GM18511 (cell line): ENCODE measurements around the gene CDH1.

ENCODE experiments used
- ATAC-seq: cut with Tn5 transposase; IDR thresholded peaks from one replicate; pipeline ENCODE4 v1.9.1; 2021; ENCODE audit warnings: mild to moderate bottlenecking, moderate library complexity; ENCODE audit not compliant: unreplicated experiment

The CDH1 gene

DNA sequence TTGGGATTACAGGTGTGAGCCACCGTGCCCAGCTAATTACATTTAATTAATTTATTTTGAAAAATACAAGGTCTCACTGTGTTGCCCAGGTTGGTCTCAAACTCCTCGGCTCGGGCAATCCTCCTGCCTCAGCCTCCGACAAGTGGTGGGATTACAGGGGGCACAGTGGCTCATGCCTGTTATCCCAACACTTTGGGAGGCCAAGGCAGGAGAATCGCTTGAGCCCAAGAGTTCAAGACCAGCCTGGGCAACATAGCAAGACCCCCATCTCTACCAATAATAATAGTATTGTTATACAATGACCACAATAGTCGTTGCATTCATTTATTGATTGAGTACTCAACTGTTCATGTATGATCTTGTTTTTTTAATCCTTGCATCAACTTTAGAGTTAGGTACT lies 22.0 kb downstream of the CDH1 start:
- no peak for ATAC-seq

DNA sequence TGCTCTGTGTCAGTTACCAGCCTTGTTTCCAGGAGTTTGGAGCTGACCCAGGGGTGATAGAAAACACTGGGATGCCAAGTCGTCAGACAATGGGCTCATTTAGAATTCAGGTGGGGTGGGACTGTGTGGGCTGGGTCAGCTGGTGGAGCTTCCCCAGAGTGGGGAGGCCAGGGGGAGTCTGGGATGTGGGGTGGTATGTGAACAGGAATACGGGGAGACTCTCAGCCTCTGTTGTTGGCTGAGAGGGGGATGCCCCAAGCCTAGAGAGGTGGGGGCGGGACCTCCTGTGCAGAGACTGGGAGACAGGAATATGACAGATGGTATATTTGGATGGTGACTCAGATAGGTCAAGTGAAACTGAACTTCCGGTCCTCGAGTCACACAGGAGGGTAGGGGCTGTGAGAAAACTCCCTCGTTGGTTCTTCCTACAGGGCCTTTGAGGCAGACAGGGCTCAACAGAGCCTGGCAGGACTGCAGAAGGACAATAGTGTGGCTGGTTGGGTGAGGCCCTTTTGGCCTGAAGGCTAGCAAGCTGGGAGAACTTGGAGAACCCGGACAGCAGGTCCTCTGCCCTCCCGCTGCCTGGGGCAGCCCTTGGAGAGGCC lies 23.7 kb downstream of the CDH1 start:
- peak; percentile 62 for ATAC-seq

DNA sequence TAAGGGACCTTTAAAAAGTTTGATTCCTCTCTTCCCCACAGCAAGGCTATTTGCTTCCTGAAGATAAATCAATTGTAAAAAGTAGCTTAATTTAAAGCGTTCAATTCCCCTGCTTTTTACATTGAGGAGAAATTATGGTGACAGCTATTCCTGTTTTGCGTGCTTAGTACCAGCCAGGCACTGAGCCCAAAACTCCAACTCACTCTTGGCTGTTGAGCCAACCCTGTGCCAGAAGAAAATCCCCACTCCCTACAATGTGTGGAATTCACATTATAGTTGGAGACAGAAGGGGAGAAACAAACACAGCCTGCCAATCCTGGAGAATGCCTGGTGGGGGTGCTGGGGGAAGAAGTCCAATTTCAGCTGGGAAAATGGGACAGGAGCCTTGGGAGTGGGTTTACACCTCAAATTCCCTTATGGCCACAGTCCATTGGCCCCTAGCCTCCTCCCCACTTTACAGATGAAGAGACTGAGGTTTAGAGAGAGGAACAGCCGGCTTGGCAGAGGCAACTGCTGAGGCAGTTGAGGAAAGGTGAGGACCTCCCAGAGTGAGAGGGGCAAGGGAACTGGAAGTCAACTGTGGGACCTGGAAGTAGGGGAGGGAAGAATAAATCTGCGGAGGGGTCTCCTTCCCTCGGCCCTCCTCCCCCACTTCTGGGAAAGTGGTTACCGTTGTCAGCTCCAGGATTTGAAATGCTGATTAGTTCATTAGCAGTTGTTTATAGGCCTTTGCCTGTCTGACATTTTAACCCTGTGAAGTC lies 26.1 kb downstream of the CDH1 start:
- no peak for ATAC-seq

DNA sequence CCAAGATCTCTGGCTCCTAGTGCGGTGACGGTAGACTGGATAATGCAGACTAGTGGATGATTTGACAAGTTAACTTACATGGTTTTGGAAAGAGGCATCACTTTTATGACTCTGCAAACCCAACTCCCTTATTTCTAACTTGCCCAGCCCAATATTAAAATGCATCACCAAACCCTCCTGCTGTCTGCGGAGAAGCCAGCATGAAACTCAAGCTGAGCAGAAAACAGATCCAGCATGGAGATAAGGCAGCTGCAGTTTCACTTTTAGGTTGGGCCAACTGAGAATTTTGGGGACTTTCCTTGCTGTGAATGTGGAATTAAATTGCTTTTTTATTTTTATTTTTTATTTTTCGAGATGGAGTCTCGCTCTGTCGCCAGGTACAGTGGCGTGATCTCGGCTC lies 27.8 kb downstream of the CDH1 start:
- no peak for ATAC-seq

DNA sequence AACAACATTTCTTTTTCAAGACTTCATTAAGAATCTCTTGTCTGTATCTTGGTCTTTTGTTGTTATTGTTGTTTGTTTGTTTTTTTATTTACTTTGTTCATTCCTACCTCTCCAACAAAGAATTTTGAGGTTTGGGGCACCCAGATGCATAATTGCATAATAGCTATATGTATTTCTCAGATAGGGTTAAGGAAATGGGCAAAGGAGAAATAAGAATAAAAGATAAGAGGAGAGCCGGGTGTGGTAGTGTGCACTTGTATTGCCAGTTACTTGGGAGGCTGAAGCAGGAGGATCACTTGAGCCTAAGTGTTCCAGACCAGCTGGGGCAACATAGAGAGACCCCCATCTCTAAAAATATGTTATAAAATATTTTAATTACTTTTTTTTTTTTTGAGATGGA lies 30.5 kb downstream of the CDH1 start:
- no peak for ATAC-seq

DNA sequence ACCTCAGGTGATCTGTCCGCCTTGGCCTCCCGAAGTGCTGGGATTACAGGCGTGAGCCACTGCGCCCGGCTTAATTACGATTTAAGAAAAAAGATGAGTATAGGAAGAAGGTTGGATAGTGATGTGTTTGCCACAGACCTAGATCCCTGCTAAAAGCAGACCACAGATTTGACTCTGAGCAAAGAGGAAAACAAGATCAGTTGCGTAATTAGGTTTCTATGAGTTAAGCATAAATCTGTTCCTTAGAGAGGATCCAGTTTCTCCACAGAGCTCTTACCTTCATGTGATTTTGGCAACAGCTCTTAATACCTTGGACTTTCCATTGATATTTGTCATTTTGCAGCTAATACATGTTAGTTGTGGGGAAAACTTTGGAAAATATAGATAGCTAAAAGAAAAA lies 31.1 kb downstream of the CDH1 start:
- ATAC-seq, result no peak

DNA sequence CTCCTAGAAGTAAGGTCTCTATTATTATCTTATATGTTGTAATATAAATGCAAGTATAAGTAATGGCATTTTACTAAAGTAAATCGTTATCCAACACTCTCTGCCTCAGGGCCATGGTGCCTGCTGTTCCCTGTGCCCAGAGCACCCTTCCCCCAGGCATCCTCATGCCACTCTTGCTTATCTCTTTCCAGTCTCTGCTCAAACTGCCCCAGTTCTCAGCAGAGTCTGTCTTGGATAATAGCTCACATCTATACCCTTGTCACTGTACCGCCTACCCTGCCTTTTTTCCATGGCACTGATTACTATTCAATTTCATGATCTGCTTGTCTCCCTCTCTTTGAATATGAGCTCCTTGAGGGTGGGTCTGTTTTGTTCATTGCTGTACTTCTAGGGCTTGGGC lies 31.7 kb downstream of the CDH1 start:
- no peak for ATAC-seq

DNA sequence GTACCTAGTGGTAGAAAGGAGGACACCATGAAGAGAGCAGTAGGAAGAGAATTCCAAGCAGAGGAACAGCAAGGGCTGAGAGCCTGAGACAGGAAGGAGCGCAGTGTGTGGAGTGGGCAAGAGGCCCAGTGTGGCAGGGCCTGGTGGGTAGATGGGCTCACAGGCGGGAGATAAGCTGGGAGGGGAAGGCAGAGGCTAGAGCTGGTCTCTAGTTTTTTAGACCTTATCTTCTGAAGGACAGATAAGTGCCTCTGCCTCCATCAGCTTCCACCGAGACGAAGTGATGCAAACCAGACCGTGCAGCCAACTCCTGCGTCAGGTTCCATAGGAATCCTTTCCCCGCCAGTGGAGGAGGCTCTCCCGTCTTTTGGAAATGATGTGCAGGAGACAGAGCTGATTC lies 33.6 kb downstream of the CDH1 start:
- ATAC-seq, result no peak

DNA sequence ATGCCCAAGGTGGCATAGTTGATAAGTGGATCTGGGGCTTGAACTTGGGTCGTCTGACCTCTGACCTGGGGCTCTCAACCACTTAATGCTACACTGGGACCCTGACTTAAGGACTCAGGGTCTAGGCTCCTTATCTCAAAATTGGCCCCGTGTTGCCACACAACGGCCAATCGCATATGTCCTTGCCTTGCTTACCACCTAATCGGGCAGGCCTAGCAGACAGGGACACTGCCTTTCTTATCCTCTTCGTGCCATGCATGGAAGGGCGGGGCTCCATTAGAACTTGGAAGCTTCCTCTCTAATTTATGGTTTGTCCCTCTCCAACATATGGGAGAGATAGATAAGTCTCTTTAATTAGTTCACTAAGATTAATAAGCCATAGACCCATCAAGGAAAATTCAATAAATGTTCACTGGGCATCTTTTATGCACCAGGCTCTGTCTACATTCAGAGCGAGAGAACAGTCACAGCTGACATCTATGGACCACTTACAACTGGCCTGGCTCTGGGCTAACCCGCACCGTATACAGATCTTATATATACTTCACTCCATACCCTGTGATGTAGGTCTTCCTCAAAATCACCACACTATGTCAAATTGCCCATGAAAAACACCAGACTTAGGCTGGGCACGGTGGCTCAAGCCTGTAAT lies 35.1 kb downstream of the CDH1 start:
- no peak for ATAC-seq

DNA sequence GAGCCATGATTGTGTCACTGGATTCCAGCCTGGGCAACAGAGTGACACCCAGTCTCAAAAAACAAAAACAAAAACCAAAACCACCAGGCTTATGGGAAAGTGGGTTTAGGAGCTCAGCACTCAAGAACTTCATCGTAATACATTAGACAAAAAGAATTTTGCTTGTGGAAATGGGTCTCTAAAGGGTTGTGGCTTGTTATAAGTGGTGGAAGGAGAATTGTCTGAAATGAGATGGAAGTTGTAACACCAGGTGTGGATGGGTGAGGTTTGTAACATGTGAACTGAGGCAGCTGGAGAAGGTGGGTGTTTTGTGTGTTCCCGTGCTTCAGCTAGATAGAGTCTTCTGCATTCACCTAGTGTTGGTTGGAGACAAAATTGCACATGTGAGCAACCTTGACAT lies 35.8 kb downstream of the CDH1 start:
- ATAC-seq, result no peak

DNA sequence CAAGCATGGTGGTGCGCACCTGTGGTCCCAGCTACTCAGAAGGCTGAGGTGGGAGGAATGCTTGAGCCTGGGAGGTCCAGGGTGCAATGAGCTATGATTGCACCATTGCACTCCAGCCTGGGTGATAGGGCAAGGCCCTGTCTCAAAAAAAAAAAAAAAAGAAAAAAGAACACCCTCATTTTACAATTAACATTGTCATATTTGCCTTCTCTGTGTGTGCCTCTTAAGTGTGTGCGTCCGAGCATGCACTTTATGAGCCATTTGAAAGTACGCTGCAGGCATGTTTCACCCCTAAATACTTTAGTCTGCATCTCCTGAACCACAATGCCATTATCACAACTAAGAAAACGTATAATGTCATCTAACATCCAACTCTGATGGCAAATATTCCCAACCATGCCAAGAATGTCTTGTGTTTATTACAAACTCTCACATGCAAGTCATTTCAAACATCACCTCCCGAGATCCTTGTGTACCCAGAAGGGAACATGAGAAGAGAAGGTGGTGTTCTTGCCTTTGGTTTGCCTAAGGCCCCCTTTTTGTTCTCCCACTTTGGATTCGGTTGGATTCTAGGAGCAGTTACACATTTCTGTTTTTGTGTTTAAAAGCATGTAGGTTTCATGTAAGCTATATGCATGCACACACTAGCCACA lies 38.0 kb downstream of the CDH1 start:
- ATAC-seq, result no peak

DNA sequence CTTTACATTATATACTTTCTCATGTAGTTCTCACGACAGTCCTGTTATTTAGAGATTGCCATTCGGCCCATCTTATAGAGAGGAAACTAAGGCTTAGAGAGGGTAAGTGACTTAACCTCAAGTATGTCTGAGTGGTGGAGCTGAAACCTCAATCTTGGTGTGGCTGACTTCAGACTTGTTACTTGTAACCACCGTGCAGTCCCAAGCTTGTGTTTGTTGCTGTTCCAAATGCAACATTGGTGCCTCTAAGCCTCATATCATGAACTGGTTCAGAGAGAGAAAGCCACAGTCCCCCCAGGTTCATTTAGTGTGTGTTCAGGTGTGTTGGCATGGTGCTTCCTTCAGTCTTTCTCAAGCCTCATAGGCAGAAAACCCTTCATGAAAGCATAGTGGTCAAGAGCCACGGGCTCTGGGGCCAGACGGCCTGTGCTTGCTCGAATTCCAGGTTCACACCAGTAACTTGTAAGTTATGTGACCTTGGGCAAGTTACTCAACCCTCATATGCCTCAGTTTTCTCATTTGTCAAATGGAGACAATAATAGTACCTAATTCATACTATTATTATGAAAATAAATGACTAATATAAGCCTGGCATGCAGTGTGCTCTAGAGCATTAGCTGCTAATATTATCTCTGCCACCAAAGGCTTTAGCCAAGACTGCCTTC lies 39.9 kb downstream of the CDH1 start:
- ATAC-seq, result peak; percentile 81

DNA sequence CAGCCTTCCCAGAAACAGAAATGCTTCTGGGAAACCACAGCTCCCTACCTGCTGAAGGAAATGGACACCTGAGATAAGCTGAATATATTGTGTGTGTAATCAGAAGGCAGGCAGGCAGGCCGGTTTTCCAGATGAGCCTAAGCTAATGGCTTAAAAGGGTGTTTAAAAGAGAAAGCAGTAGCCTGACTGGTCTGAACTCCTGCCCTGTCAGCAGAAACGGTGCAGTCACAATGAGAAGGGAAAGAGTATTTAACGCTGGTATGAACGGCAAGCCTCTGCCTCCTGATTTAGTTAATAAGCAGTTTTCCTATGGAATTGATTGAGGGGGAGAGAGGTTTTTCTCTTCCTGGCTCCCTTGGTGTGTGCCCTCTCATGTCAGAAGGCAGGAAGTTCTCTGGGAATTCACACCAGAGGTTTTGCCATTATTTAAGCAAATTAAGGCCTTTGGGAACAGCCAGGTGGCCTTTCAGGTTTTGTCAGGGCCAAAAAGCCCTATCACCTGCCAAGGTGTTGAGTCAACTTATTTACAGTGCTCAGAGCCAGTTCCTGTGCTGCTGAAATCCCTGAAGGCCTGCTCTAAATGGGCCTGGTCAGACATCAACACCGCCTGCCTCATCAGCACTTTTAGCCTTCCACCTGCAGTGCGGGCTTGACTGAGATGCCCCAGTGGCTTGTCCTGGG lies 41.6 kb downstream of the CDH1 start:
- no peak for ATAC-seq

DNA sequence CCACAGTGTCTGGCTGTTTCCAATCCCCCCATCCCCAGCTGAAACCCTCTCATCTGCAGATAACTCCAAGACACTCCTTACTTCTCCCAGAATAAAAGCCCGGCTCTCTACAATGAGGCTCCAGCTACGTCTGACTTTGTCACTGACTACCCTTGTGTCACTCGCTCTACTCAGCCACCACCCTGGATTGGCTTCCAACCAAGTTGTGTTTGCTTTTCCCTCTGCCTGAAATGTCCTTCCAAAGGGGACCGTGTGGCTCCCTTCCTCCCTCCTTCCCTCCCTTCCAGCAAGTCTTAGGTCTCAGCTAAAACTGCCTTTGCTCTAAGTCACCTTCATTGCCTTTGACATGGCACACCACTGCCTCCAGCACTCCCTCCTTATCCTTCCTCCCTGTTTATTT lies 42.8 kb downstream of the CDH1 start:
- no peak for ATAC-seq

DNA sequence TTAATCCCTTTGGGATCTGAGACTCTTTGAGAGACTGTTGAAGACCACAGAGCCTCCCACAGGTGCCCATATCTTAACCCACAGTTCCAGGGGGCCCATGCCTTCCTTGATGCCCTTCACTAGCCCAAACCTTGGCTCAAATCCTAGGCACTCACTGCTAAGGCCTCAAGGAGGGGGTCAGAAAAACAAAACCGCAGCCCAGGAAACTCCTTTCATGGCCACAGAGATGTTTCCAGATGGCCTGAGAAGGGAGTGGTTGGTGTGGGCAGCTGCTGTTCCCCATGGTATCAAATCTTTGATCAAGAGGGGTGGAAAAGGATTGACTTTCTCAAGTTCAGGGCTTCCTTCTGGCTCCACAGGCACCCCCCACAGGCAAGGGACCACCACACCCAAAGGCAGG lies 44.7 kb downstream of the CDH1 start:
- no peak for ATAC-seq

DNA sequence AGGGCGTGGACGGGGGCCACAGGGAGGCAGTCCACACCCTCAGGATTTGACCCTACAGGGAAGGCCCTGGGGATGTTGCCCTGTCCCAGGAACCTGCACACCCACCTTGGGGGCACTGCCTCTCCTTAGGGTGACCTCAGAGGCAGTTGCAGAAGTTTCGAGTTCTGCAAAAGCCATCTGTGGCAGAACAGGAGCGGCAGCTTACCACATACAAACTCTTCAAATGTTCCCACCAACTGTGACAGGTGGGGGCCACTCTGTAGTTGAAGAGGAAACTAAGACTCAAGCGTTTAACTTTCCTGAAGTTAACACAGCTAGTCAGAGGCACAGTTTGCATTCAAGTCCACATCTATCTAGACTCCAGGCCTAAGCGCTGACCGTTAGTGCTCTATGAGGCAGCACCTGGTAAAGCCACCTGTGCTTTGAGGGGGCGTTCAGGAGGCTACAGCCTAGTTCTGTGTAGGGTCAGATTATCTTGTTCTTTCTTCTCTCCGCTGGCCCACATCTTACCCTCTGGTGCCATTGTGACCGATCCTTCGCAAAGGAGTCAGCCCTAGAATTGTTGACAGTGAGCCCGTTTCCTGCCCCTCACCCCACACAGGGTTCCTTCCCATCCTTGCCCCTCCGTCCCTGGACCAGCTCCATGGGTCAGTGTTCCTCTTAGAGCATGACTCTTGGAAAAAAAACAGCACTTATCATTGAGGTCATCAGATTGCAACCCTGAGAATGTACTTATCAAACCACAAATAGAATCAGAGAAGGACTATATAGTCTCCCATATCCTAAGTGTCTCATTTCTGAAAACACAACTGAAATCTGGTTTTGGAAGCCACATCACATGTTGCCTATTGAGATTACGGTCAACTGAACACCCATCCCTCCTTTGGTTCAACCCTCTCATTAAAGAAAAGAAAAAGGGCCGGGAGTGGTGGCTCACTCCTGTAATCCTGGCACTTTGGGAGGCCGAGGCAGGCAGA lies 45.4 kb downstream of the CDH1 start:
- peak; percentile 72 for ATAC-seq

DNA sequence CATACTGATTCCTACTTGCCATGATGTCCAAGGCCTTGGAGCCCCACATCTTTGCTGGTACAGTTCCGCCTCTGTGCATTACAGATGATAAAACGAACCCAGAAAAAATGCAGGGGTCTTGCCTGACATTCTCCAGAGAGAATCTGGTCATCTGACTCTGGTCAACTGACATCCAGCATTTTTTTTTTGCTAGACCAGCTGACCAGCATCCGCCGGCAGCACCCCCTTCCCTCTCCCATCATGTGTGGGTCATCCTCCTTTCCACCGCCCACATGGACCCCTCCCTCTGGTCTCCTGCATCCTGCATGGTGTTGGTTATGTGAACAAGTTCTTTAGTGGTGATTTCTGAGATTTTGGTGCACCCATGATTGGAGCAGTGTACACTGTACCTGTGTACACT lies 47.1 kb downstream of the CDH1 start:
- no peak for ATAC-seq

DNA sequence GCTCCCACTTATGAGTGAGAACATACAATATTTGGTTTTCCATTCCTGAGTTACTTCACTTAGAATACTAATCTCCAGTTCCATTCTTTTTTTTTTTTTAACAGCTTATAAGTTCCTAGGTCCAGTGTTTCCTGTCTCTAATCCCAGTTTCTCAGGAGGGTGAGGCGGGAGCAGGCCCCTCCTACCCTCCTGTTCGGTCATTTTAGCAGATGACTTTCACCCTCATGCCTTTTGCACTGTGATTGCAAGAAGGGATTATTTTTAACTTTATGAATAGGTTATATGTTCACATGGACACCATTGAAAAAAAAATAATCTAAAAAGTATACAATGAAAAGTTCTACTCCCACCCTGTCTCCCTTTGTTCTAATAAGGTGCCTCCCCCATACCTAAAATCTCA lies 47.6 kb downstream of the CDH1 start:
- no peak for ATAC-seq

DNA sequence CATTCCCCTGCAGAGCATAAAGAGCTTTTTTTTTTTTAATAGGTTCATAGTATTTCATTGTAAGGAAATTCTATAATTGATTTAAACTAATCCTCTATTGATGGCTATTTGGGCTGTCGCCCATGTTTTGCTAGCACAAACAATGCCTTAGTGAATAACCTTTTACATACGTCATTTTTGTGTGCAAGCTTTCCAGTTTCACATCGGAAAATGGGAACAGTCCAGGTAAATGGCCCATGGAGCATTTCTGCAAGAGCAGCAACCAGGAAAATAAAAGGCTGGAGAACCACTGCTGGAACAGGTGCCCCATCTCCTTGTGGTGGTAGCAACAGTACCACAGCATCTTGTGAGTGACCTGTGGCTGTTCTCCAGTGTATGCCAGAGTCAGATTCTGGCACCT lies 48.6 kb downstream of the CDH1 start:
- no peak for ATAC-seq
